Measurements from ENCODE around the gene FRMPD3. TPM values are rescaled to one million over a fixed set of nuclear protein-coding genes. Genes with fewer than 3 reads are reported as not detected.
"Not testable (repeated sequence)": the region's sequence is repeated elsewhere in the genome, so short reads cannot be mapped to it uniquely, and the experiment has no call there.

Gene FRMPD3
- total RNA-seq, 3 donors from 2014 or later (not counting 1 experiment from before 2014, with no cell fraction given), result 6.0 to 12.4 (median 8.2) TPM

DNA sequence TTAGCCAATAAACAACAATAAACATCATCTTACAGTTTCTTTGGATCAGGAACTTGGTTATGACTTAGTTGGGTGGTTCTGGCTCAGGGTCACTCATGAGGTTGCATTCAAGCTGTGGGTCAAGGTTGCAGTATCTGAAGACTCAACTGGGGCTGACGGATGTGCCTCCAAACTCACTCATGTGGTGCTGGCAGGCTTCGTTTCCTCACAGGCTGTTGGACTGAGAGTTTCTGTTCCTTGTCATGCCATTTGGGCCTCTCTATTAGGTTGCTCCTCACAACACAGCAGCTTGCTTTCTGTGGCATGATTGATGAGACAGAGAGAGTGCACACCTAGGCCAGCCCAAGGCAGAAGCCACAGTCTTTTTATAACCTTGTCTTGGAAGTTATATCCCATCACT is 20.7 kb downstream of the FRMPD3 start:
- Histone ChIP-seq H3K4me1 (ENCODE audit: control insufficient read depth, insufficient read depth, low read length) (no peaks in the 10 kb centered on the region), H3K36me3 (ENCODE audit: control insufficient read depth, insufficient read depth, low read length) (no peaks in the 10 kb centered on the region), H3K4me3 (ENCODE audit: low read length) (no peak overlapping the region), H3K27me3 (ENCODE audit: control insufficient read depth, insufficient read depth, low read length) (no peaks in the 10 kb centered on the region), H3K9me3 (ENCODE audit: control insufficient read depth, insufficient read depth, low read length) (no peaks in the 10 kb centered on the region), H3K27ac (ENCODE audit: low read length) (no peak overlapping the region)
- DNase-seq (no peak), ATAC-seq (no peak)
- Mint-ChIP-seq H3K9me3 (no peaks in the 10 kb centered on the region), H3K4me3 (no peak overlapping the region), H3K27me3 (ENCODE audit: low read depth in 2 of 2) (peaks cover 2 to 12% of the 10 kb centered on the region in 2 donors), H3K36me3 (no peaks in the 10 kb centered on the region), H3K4me1 (peaks cover 0 to 14% of the 10 kb centered on the region in 2 donors), H3K27ac (no peak overlapping the region)
- WGBS (ENCODE audit: insufficient coverage), result 100% methylated on average over 2 of the region's 2 CpGs
- intact Hi-C loops (cut with micrococcal nuclease), result no loop called here
- no peak for TF ChIP-seq CTCF (IDR thresholded peaks at IDR 0.05)

GRCh38 chrX:107470971-107471370 is 21.5 kb downstream of the FRMPD3 start:
- Mint-ChIP-seq H3K9me3 (no peaks in the 10 kb centered on the region), H3K27me3 (ENCODE audit: low read depth in 2 of 2) (peaks cover 2 to 12% of the 10 kb centered on the region in 2 donors), H3K4me3 (no peak overlapping the region), H3K36me3 (no peaks in the 10 kb centered on the region), H3K27ac (no peak overlapping the region), H3K4me1 (peaks cover 0 to 14% of the 10 kb centered on the region in 2 donors)
- WGBS (ENCODE audit: insufficient coverage), result 64% methylated on average over 5 of the region's 7 CpGs
- no peak for TF ChIP-seq CTCF (IDR thresholded peaks at IDR 0.05)
- H3K27ac ChIP-seq (ENCODE audit: low read length), result no peak overlapping the region
- H3K9me3 ChIP-seq (ENCODE audit: control insufficient read depth, insufficient read depth, low read length), result no peaks in the 10 kb centered on the region
- H3K4me1 ChIP-seq (ENCODE audit: control insufficient read depth, insufficient read depth, low read length), result no peaks in the 10 kb centered on the region
- no peak overlapping the region for H3K4me3 ChIP-seq (ENCODE audit: low read length)
- ATAC-seq (no peak), DNase-seq (no peak)
- intact Hi-C loops (cut with micrococcal nuclease), result no loop called here
- no peaks in the 10 kb centered on the region for H3K36me3 ChIP-seq (ENCODE audit: control insufficient read depth, insufficient read depth, low read length)
- H3K27me3 ChIP-seq (ENCODE audit: control insufficient read depth, insufficient read depth, low read length), result no peaks in the 10 kb centered on the region

GRCh38 chrX:107471420-107471819 is 22.0 kb downstream of the FRMPD3 start:
- Mint-ChIP-seq H3K4me1 (peaks cover 2 to 14% of the 10 kb centered on the region in 2 donors), H3K27me3 (ENCODE audit: low read depth in 2 of 2) (peaks cover 2 to 14% of the 10 kb centered on the region in 2 donors)
- H3K4me3 Mint-ChIP-seq; H3K4me3 ChIP-seq (ENCODE audit: low read length); H3K4me1 ChIP-seq (ENCODE audit: control insufficient read depth, insufficient read depth, low read length); H3K27me3 ChIP-seq (ENCODE audit: control insufficient read depth, insufficient read depth, low read length); ATAC-seq; H3K27ac Mint-ChIP-seq; H3K36me3 Mint-ChIP-seq; DNase-seq; H3K36me3 ChIP-seq (ENCODE audit: control insufficient read depth, insufficient read depth, low read length); H3K27ac ChIP-seq (ENCODE audit: low read length); intact Hi-C loops (cut with micrococcal nuclease); H3K9me3 Mint-ChIP-seq; H3K9me3 ChIP-seq (ENCODE audit: control insufficient read depth, insufficient read depth, low read length): not testable (repeated sequence)
- 100% methylated on average over 1 of the region's 4 CpGs for WGBS (ENCODE audit: insufficient coverage)

DNA sequence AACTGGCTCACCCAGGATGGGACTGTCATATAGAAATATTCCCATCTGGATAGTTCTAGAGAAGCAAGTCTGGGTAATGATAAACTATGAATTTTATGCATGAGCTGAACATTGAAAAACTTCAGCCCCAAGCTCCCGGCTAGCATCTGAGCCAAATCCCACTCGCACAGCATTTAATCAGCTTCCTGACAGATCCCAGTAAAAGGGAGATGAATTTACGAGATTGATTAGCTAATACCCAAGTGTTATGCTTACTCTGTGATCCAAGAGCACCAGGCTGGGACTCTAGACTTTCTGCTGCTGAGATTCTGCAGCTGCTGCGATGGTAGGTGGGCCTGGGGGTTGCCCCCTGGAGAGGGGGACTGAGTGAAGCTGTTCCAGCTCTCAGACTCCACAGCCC is 28.0 kb downstream of the FRMPD3 start:
- ATAC-seq, result no peak
- no peak for TF ChIP-seq CTCF (IDR thresholded peaks at IDR 0.05)
- Histone ChIP-seq H3K9me3 (ENCODE audit: control insufficient read depth, insufficient read depth, low read length) (no peaks in the 10 kb centered on the region), H3K27ac (ENCODE audit: low read length) (no peak overlapping the region), H3K4me3 (ENCODE audit: low read length) (no peak overlapping the region), H3K27me3 (ENCODE audit: control insufficient read depth, insufficient read depth, low read length) (no peaks in the 10 kb centered on the region), H3K36me3 (ENCODE audit: control insufficient read depth, insufficient read depth, low read length) (no peaks in the 10 kb centered on the region), H3K4me1 (ENCODE audit: control insufficient read depth, insufficient read depth, low read length) (peaks cover 3% of the 10 kb centered on the region)
- peaks cover 23 to 26% of the 10 kb centered on the region in 2 donors for H3K4me1 Mint-ChIP-seq
- peaks cover 12 to 54% of the 10 kb centered on the region in 2 donors for H3K27me3 Mint-ChIP-seq (ENCODE audit: low read depth in 2 of 2)
- no peaks in the 10 kb centered on the region for H3K9me3 Mint-ChIP-seq
- H3K4me3 Mint-ChIP-seq, result no peak overlapping the region
- no peaks in the 10 kb centered on the region for H3K36me3 Mint-ChIP-seq
- H3K27ac Mint-ChIP-seq, result no peak overlapping the region
- intact Hi-C loops (cut with micrococcal nuclease), result no loop called here
- no peak for DNase-seq
- 91% methylated on average over 3 of the region's 4 CpGs for WGBS (ENCODE audit: insufficient coverage)
